ENCODE data around the gene KIAA0513. TPM values are rescaled to one million over a fixed set of nuclear protein-coding genes. Genes with fewer than 3 reads are reported as not detected.

Gene KIAA0513
- total RNA-seq, 2 donors from 2014 or later: 23.1 to 71.9 TPM

DNA sequence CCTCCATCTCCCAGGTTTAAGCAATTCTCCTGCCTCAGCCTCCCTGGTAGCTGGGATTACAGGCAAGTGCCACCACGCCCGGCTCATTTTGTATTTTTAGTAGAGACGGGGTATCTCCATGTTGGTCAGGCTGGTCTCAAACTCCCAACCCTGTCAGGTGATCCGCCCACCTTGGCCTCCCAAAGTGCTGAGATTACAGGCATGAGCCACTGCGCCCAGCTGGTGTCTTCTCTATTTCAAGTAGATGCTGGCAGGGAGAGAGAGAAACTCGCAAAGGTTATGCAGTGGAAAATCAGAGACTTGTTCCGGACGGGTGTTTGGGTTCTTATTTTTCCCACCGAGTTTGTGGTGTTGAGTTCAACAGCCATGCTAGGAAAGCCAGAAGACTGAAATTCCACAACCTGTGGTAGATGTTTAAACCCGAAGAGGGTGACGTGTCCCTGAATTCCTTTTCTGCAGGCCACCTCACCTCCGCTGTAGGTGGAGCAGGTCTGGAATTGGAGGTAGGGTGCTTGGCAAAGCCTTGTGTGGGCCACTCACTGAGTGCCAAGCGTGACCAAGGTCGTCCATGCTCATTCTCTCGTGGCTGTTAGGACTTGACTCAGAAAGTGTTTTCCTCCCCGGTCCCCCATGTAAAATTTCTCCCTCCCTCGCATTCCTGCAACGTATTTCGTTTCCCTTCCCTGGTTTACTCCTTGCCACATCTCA is 8.9 kb upstream of the KIAA0513 start:
- peak; percentile 27 to 63 (median 51) for TF ChIP-seq POLR2A (IDR thresholded peaks at IDR 0.05)
- TF ChIP-seq, protein P1, sequence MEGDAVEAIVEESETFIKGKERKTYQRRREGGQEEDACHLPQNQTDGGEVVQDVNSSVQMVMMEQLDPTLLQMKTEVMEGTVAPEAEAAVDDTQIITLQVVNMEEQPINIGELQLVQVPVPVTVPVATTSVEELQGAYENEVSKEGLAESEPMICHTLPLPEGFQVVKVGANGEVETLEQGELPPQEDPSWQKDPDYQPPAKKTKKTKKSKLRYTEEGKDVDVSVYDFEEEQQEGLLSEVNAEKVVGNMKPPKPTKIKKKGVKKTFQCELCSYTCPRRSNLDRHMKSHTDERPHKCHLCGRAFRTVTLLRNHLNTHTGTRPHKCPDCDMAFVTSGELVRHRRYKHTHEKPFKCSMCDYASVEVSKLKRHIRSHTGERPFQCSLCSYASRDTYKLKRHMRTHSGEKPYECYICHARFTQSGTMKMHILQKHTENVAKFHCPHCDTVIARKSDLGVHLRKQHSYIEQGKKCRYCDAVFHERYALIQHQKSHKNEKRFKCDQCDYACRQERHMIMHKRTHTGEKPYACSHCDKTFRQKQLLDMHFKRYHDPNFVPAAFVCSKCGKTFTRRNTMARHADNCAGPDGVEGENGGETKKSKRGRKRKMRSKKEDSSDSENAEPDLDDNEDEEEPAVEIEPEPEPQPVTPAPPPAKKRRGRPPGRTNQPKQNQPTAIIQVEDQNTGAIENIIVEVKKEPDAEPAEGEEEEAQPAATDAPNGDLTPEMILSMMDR (IDR thresholded peaks at IDR 0.05): peak in 1 of 7 experiments; percentile 10
- DNase-seq (peak; percentile 65 to 87 (median 74)), ATAC-seq (peak; percentile 85)
- Histone ChIP-seq H3K27ac (peak overlapping the region; percentile 76 to 89 (median 80)), H3K27me3 (no peaks in the 10 kb centered on the region), H3K9me3 (no peaks in the 10 kb centered on the region), H3K36me3 (replicated peaks in 1 of 2; ENCODE audit: insufficient read depth in 1 of 2, low read depth in 2 of 2) (no peaks in the 10 kb centered on the region), H3K4me3 (no peak overlapping the region), H3K4me1 (peaks cover 25% of the 10 kb centered on the region)
- WGBS, 2 donors: 21 to 27% methylated on average over 19 of the region's 19 CpGs
- intact Hi-C loops (cut with DNase I): no loop called here

DNA sequence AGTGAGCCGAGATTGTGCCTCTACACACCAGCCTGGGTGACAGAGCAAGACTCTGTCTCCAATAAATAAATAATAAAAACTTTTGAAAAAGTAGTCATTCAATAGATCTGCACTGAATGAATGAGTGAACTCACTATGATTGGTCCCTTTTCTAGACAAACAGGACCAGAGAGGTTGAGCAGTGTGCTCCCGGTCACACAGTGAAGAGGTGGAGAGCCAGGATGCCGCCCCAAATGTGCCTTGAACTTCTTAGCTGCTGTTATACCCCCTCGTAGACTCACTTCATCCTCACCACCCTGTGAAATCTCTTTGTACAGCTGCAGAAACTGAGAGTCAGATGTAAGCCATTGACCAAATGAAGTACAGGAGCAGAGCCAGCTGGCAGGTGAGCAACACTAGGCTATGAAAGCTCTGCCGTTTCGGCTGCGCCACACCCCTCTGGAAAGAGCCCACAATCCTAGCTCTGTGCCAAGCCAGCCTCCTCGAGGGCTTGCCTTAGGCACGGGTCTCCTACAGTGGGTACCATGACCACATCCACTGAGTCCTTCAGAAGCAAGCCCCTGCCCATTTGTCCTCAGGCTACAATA is 7.8 kb upstream of the KIAA0513 start:
- intact Hi-C loops (cut with DNase I): no loop called here
- no peak for TF ChIP-seq POLR2A (IDR thresholded peaks at IDR 0.05)
- TF ChIP-seq, protein P1 (IDR thresholded peaks at IDR 0.05): no peak
- 31 to 39% methylated on average over 7 to 9 of the region's 9 CpGs for WGBS, 2 donors

DNA sequence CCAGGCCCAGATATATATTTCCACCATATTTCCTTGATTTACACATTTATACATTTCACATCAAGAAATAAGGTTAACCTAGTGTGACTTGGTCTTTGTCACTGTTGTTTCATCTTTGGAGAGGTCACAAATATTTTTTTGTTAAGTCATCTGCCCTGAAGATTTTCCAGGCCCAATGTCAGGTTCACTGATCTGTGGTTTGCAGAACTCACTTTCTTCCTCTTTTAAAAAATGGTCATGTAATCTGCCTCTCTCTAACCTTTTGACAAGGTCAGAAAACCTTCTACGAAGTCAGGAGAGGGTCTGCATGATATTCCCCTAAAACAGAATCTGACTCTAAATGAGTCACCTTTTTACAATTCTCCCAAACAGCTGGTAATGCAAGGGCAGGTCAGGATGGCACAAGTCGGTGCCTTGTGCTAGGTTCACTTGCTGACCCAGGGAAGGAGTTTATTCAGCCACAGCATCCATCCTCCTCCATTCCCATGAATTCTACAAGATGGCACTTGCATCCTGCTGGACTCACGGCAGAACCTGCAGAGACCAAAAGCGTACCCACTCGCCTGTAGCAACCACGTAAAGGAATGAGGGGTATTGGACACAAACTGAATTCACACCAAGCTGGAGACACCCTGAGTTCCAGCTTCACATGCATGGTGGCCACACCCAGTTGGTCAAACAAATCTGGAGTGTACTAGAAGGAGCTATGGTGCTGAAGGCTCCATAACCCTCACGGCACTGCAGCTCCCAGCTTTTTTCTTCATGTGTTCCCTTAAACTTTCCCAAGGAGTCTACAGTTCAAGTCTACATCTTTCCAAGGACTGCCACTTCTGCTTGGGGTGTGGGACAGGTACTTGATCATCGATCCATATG is 1.6 kb upstream of the KIAA0513 start:
- peaks cover 30% of the 10 kb centered on the region for H3K4me1 ChIP-seq
- H3K27ac ChIP-seq: peak overlapping the region in 2 of 4 donors; percentile 4 to 6
- intact Hi-C loops (cut with DNase I): no loop called here
- no peaks in the 10 kb centered on the region for H3K9me3 ChIP-seq
- WGBS, 2 donors: 88 to 92% methylated on average over 8 of the region's 8 CpGs
- no peaks in the 10 kb centered on the region for H3K27me3 ChIP-seq
- no peak for DNase-seq
- TF ChIP-seq, protein P1 (IDR thresholded peaks at IDR 0.05): no peak
- no peak for TF ChIP-seq POLR2A (IDR thresholded peaks at IDR 0.05)
- H3K36me3 ChIP-seq (replicated peaks in 1 of 2; ENCODE audit: insufficient read depth in 1 of 2, low read depth in 2 of 2): no peaks in the 10 kb centered on the region
- no peak for ATAC-seq
- no peak overlapping the region for H3K4me3 ChIP-seq

More for the DNA sequence above, 7.8 kb upstream of the KIAA0513 start:
- Histone ChIP-seq H3K27me3 (no peaks in the 10 kb centered on the region), H3K4me1 (peaks cover 25% of the 10 kb centered on the region), H3K9me3 (no peaks in the 10 kb centered on the region), H3K27ac (peak overlapping the region; percentile 76 to 89 (median 80)), H3K36me3 (replicated peaks in 1 of 2; ENCODE audit: insufficient read depth in 1 of 2, low read depth in 2 of 2) (no peaks in the 10 kb centered on the region), H3K4me3 (no peak overlapping the region)
- ATAC-seq: peak; percentile 77
- peak; percentile 70 to 91 (median 84) for DNase-seq

DNA sequence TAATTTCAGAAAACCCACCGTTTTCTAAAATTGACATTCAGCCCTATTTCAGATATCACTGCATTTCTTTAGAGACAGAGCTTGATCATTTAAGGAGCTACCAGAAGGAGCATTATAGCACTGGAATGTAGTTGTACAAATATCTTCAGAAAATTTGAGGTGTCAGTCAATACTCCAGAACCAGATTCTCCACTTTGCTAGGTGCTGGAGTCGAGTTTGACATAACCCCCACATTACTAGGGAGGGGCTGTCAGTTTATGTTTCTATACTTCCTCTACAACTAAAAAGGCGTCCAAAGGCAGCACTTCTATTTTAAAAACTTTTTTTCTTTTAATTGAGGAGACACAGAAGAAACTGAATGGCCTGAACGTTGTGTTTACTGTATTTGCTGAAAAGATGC is 892 bp upstream of the KIAA0513 start:
- 22 to 29% methylated on average over 4 of the region's 4 CpGs for WGBS, 2 donors
- TF ChIP-seq, protein P1 (IDR thresholded peaks at IDR 0.05): no peak
- no peak for TF ChIP-seq POLR2A (IDR thresholded peaks at IDR 0.05)
- Histone ChIP-seq H3K27ac (peak overlapping the region in 2 of 4 donors; percentile 4 to 92), H3K4me3 (no peak overlapping the region), H3K4me1 (peaks cover 33% of the 10 kb centered on the region), H3K36me3 (replicated peaks in 1 of 2; ENCODE audit: insufficient read depth in 1 of 2, low read depth in 2 of 2) (no peaks in the 10 kb centered on the region), H3K27me3 (no peaks in the 10 kb centered on the region), H3K9me3 (no peaks in the 10 kb centered on the region)
- intact Hi-C loops (cut with DNase I): no loop called here
- DNase-seq: no peak
- ATAC-seq: no peak

Measured in body of pancreas (tissue), 4 donors.